Measurements from ENCODE around the gene ARHGEF2.

DNA sequence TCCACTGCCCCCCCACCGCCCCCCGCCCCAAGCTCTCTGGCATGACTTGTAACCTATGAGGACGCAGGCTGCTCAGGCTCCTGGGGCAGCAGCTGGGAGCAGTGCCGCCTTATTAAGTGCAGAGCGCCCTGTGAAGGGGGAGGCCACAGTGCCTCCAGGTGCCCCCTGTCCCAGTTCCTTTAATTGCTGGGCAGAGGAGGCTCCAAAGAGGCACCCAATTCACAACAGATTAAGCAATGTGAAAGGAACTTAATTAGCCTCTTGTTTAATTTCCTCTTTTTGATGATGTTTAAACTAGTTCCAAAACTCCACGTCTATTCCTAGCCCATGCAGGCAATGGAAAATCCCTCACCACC lies 33.9 kb downstream of the ARHGEF2 start:
- TF ChIP-seq, protein P1, sequence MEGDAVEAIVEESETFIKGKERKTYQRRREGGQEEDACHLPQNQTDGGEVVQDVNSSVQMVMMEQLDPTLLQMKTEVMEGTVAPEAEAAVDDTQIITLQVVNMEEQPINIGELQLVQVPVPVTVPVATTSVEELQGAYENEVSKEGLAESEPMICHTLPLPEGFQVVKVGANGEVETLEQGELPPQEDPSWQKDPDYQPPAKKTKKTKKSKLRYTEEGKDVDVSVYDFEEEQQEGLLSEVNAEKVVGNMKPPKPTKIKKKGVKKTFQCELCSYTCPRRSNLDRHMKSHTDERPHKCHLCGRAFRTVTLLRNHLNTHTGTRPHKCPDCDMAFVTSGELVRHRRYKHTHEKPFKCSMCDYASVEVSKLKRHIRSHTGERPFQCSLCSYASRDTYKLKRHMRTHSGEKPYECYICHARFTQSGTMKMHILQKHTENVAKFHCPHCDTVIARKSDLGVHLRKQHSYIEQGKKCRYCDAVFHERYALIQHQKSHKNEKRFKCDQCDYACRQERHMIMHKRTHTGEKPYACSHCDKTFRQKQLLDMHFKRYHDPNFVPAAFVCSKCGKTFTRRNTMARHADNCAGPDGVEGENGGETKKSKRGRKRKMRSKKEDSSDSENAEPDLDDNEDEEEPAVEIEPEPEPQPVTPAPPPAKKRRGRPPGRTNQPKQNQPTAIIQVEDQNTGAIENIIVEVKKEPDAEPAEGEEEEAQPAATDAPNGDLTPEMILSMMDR (IDR thresholded peaks at IDR 0.05; ENCODE audit: low read depth, low read length, poor library complexity, severe bottlenecking), result no peak
- TF ChIP-seq EZH2phosphoT487 (IDR thresholded peaks at IDR 0.05; ENCODE audit: borderline replicate concordance, low read length), result no peak
